Activated naive CD8-positive, alpha-beta T cell treated with anti-CD3 and anti-CD28 coated beads, Interleukin-2, amount 10 ng/mL, durations not matched to agents 7 days and 5 days (primary cell): Measurements from ENCODE around the gene ITPRIP. TPM values are rescaled to one million over a fixed set of nuclear protein-coding genes. Genes with fewer than 3 reads are reported as not detected.

Experiments used
- ATAC-seq: fragments of 150-1000 bp; cut with Tn5 transposase; one replicate; pipeline ENCODE4 v1.10.0; 2021; ENCODE audit warnings: low read depth, moderate library complexity
- POLR2A ChIA-PET: fragments of 350-600 bp; sonication (Branson Sonifier 250); formaldehyde crosslinking; loops from one replicate; lab custom pipeline; 2021; ENCODE audit warnings: antibody characterized with exemption; lab: Charles Lee
- DNase-seq: peaks from one replicate; pipeline ENCODE4 v3.0.0; 2021
- H3K27ac Mint-ChIP-seq: one replicate; pipeline ENCODE4 v1.8.0; 2022; ENCODE audit warnings: mild to moderate bottlenecking, mixed read lengths
- H3K27me3 Mint-ChIP-seq: one replicate; pipeline ENCODE4 v1.8.0; 2022; ENCODE audit warnings: mild to moderate bottlenecking, moderate library complexity, mixed read lengths
- H3K36me3 Mint-ChIP-seq: one replicate; pipeline ENCODE4 v1.8.0; 2021; ENCODE audit warnings: mild to moderate bottlenecking, mixed read lengths
- H3K4me1 Mint-ChIP-seq: one replicate; pipeline ENCODE4 v1.8.0; 2021; ENCODE audit warnings: mixed read lengths
- H3K4me3 Mint-ChIP-seq: one replicate; pipeline ENCODE4 v1.8.0; 2022; ENCODE audit warnings: mild to moderate bottlenecking, moderate library complexity, mixed read lengths
- H3K9me3 Mint-ChIP-seq: one replicate; pipeline ENCODE4 v1.8.0; 2021; ENCODE audit warnings: mixed read lengths
- total RNA-seq, 2 experiments: library from RNA; stranded (reverse); gene quantifications; one replicate each; pipeline ENCODE4 v1.2.3, GENCODE V29; 2021

ITPRIP gene
- total RNA-seq, 2 experiments from 2014 or later, result 24.7 to 25.4 TPM

DNA sequence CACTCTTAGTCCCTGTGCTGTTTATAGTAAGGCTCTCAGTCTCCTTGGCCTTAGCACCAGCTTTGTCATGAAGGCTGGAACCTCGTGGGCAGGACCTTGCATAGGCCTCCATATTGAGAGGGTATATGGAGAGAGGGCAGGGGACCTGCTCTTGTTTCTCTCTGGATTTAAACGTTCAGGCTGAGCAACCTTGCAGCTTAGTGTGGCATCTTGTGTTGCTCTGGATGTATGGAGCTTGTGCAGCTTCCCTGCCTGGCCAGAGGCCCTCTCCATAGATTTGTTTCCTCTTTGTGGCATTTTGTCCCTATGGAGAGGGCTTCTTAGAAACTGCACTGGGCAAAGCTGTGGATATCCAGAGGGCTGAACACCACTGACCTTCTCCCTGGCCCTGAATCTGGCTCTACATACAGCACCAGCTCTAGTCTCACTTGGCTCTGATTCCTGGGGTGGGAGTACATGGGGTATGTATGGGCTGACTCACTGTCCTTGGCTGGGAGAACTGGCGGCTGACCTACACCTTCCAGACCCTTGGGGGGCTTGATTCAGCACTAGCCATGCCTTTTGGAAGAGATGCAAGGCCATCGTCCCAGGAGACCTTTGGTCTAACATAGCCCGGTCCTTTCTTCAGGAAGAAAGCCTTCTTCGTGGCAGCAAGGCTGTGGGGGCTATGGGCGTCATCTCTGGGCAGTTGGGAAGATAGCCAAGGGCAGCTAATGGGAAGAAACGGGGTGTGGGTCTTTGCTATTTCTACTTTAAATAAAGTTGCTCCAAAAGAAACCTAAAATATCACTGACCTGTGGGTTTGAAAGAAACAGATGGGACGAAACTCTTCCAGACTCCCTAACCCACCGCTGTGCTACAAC, 30.5 kb downstream of the ITPRIP start:
- DNase-seq, result no peak
- ATAC-seq, result no peak
- POLR2A ChIA-PET, result interaction anchor here (1.2 to 4.3 kb wide), 6 partner anchors 14 to 46 kb away, joined by 3 to 40 read pairs (median 8); partner anchors contain the start of genes CFAP58 and ITPRIP
- Mint-ChIP-seq H3K27ac (peak overlapping the region; percentile 81), H3K4me1 (peaks cover 58% of the 10 kb centered on the region), H3K4me3 (peak overlapping the region; percentile 78), H3K36me3 (peaks cover 32% of the 10 kb centered on the region), H3K9me3 (peaks cover 7% of the 10 kb centered on the region), H3K27me3 (no peaks in the 10 kb centered on the region)

DNA sequence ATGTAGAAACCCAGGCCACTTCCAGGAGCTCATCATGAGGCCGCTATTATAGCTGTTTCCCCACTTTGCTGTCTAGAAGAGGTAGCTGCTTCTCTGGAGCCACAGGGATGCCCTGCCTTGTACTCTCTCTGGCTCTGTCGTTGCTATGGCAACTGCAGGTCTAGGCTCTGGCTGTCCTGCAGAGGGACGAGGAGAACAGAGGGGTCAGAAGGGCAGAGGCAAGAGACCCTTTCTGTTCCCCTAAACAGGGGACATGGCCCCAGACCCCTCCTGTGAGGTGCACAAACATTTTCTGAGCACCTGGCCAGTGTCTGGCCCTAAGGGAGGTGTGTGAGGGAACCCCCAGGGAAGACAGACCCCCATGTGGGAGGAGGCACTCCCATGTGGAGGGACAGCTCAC, 31.4 kb downstream of the ITPRIP start:
- Mint-ChIP-seq H3K27ac (no peak overlapping the region), H3K9me3 (peaks cover 10% of the 10 kb centered on the region), H3K36me3 (peaks cover 30% of the 10 kb centered on the region), H3K4me1 (peaks cover 51% of the 10 kb centered on the region), H3K27me3 (no peaks in the 10 kb centered on the region), H3K4me3 (no peak overlapping the region)
- POLR2A ChIA-PET, result interaction anchor here (1.2 to 4.3 kb wide), 7 partner anchors 15 to 47 kb away, joined by 3 to 40 read pairs (median 7); partner anchors contain the start of genes CFAP58 and ITPRIP
- DNase-seq (peak; percentile 18), ATAC-seq (no peak)

DNA sequence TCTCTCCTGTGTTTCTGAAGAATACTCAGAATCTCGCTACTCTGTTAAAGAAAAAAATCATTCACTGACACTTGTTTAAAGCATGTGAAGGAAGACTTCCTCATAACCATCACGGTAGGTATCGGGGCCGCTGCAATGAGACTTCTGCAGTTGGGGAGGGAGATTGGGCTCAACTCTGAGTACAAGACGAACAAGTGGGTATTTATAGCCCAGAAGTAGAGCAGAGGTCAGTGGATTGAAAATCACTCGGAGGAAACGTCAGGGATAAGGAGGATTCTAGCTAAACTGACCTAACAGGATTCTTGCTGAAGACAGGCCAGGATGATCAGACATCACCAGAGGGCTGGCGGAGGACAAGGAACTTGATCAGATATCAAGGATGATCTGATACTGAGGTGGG, 33.3 kb downstream of the ITPRIP start:
- DNase-seq, result no peak
- no peak overlapping the region for H3K4me3 Mint-ChIP-seq
- peak overlapping the region; percentile 42 for H3K27ac Mint-ChIP-seq
- peaks cover 61% of the 10 kb centered on the region for H3K4me1 Mint-ChIP-seq
- peaks cover 11% of the 10 kb centered on the region for H3K9me3 Mint-ChIP-seq
- H3K27me3 Mint-ChIP-seq, result peaks cover 3% of the 10 kb centered on the region
- POLR2A ChIA-PET, result interaction anchor here (0.8 to 4.3 kb wide), 5 partner anchors 17 to 49 kb away, joined by 3 to 40 read pairs (median 11); partner anchors contain the start of gene ITPRIP
- no peak for ATAC-seq
- peaks cover 21% of the 10 kb centered on the region for H3K36me3 Mint-ChIP-seq

DNA sequence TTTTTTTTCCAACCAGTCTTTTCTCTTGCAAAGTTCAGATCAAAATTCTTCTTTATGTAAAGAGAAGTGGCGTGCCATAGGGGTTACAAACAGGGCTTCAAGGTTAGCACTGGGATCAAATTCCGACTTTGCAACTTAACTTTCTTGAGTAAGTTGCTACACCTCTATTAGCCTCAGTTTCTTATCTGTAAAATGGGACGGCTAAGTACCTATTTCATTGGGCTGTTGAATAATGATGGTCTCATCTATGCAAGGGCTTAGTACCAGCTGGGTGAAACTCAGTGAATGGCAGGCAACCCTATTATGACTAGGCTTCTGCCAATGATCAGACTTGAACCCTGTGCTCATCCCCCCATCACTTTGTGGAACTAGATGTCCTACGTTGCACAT, 33.9 kb downstream of the ITPRIP start:
- Mint-ChIP-seq H3K27me3 (peaks cover 3% of the 10 kb centered on the region), H3K27ac (peak overlapping the region; percentile 32), H3K36me3 (peaks cover 19% of the 10 kb centered on the region), H3K9me3 (peaks cover 11% of the 10 kb centered on the region), H3K4me3 (no peak overlapping the region), H3K4me1 (peaks cover 61% of the 10 kb centered on the region)
- DNase-seq (no peak), ATAC-seq (no peak)
- POLR2A ChIA-PET, result interaction anchor here (0.8 to 4.3 kb wide), 4 partner anchors 17 to 49 kb away, joined by 4 to 19 read pairs (median 6); partner anchors contain the start of genes CFAP58 and ITPRIP

DNA sequence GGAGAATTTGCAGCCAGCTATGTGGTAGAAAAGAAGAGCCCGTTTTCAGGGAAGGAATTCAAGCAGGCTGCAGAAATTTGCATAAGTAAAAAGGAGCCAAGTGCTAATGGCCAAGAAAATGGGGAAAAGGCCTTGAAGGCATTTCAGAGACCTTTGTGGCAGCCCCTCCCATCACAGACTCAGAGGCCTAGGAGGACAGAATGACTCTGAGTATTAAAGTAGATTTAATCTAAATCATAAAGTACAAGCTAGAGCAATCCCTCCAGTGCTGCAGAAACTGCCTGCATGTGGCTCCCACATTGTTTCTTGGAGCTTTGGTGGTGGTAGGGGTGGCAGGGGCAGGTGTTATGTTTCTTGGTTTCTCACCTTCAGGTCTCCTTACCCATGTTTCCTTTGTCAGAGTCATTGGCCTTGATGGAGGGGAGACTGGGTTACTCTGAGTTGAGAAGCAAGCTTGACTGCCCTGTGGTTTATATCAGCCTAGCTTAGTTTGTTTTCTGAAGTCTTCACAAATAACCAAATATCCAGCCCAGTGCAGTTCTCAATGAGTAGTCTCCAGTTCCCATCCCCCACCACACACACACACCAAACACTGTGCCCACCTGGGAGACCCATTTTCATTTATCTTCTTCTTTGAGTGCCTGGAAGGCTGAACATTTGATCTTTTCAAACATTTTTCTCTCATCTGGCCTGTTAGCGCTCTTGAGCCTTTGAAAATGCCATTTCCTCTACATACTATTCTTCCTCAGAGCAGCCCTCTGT, 34.5 kb downstream of the ITPRIP start:
- POLR2A ChIA-PET, result interaction anchor here (0.8 to 2.0 kb wide), 3 partner anchors 20 to 50 kb away, joined by 4 to 6 read pairs (median 5); partner anchors contain the start of genes CFAP58 and ITPRIP
- H3K4me1 Mint-ChIP-seq, result peaks cover 57% of the 10 kb centered on the region
- H3K9me3 Mint-ChIP-seq, result peaks cover 11% of the 10 kb centered on the region
- ATAC-seq, result no peak
- DNase-seq, result no peak
- peaks cover 3% of the 10 kb centered on the region for H3K27me3 Mint-ChIP-seq
- H3K4me3 Mint-ChIP-seq, result no peak overlapping the region
- peaks cover 17% of the 10 kb centered on the region for H3K36me3 Mint-ChIP-seq
- H3K27ac Mint-ChIP-seq, result peak overlapping the region; percentile 32

DNA sequence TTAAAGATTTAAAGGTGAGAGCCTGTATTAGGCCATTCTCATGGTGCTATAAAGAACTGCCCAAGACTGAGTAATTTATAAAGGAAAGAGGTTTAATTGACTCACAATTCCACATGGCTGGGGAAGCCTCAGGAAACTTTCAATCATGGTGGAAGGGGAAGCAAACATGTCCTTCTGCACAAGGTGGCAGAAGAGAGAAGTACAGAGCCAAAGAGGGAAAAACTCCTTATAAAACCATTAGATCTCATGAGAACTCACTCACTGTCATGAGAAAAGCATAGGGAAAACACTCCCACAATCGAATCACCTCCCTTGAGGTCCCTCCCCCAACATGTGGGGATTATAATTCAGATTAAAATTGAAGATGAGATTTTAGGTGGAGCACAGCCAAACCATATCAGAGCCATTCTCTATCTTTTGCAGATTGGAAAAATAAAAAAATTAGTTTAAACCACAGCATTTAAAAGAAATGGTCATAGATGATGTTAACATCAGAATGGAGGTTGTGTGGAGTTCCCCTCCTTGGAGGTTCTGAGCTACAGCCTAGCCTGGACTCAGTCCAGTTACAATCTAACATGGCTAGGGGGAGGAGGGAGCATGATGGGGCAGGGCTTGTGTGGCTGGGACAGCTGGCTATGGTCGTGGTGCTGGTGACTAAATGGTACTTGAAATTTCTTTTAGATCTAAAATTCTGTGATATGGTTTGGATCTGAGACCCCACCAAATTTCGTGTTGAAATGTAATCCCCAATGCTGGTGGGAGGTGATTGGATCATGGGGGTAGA, 36.2 kb downstream of the ITPRIP start:
- peak overlapping the region; percentile 84 for H3K27ac Mint-ChIP-seq
- POLR2A ChIA-PET, result no interaction called here
- H3K27me3 Mint-ChIP-seq, result peaks cover 3% of the 10 kb centered on the region
- peaks cover 14% of the 10 kb centered on the region for H3K36me3 Mint-ChIP-seq
- ATAC-seq (no peak), DNase-seq (no peak)
- no peak overlapping the region for H3K4me3 Mint-ChIP-seq
- H3K9me3 Mint-ChIP-seq, result peaks cover 11% of the 10 kb centered on the region
- peaks cover 42% of the 10 kb centered on the region for H3K4me1 Mint-ChIP-seq

GRCh38 chr10:104300736-104301292, 37.5 kb downstream of the ITPRIP start:
- peaks cover 11% of the 10 kb centered on the region for H3K9me3 Mint-ChIP-seq
- peak; percentile 69 for ATAC-seq

DNA sequence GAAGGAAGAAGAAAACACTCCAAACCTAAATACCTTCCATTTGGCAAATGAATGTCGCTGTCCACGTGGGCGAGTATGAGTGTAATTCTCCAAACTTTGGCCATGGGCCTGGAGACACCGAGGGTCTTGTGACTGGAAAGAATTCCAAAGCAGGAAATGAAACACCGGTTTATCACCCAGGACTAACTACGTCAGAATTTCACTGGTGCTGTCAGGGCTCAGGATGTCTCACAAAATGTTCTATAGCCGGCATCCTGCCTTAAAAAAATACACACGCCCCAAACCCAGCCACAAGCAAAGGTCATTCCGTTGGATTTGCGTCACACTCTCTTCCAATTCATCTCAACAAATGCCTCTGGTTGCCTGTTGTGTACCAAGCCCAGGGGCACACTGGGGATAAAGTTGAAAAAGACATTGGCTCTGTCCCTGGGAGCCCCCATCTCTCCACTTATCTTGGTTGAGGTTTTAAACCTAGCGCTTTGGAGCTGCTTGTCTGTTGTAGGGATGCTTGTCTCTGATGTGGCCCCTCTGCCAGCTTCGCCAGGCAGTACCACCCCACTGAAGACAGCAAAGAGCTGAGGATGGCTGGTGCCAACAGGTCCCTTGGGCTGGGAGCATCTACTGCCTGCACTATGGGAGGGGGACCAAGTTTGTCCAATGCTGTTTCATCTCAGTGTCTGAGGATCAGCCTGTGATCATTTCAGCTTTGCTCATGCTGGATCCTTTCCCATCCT, 38.1 kb downstream of the ITPRIP start:
- Mint-ChIP-seq H3K4me3 (no peak overlapping the region), H3K4me1 (peaks cover 36% of the 10 kb centered on the region), H3K27me3 (peaks cover 4% of the 10 kb centered on the region), H3K36me3 (peaks cover 14% of the 10 kb centered on the region), H3K9me3 (peaks cover 11% of the 10 kb centered on the region), H3K27ac (peak overlapping the region; percentile 84)
- POLR2A ChIA-PET, result interaction anchor here (1.0 to 3.7 kb wide), 2 partner anchors 31 to 38 kb away, joined by 4 to 13 read pairs; partner anchors contain the start of genes GSTO2 and ITPRIP
- DNase-seq (no peak), ATAC-seq (no peak)

More at GRCh38 chr10:104300736-104301292, 37.5 kb downstream of the ITPRIP start:
- H3K4me3 Mint-ChIP-seq, result peak overlapping the region; percentile 51
- peak overlapping the region; percentile 84 for H3K27ac Mint-ChIP-seq
- H3K27me3 Mint-ChIP-seq, result peaks cover 4% of the 10 kb centered on the region
- peaks cover 14% of the 10 kb centered on the region for H3K36me3 Mint-ChIP-seq
- DNase-seq, result no peak
- POLR2A ChIA-PET, result interaction anchor here (1.0 to 3.7 kb wide), 2 partner anchors 32 to 38 kb away, joined by 4 to 13 read pairs; partner anchors contain the start of genes GSTO2 and ITPRIP
- H3K4me1 Mint-ChIP-seq, result peaks cover 39% of the 10 kb centered on the region

DNA sequence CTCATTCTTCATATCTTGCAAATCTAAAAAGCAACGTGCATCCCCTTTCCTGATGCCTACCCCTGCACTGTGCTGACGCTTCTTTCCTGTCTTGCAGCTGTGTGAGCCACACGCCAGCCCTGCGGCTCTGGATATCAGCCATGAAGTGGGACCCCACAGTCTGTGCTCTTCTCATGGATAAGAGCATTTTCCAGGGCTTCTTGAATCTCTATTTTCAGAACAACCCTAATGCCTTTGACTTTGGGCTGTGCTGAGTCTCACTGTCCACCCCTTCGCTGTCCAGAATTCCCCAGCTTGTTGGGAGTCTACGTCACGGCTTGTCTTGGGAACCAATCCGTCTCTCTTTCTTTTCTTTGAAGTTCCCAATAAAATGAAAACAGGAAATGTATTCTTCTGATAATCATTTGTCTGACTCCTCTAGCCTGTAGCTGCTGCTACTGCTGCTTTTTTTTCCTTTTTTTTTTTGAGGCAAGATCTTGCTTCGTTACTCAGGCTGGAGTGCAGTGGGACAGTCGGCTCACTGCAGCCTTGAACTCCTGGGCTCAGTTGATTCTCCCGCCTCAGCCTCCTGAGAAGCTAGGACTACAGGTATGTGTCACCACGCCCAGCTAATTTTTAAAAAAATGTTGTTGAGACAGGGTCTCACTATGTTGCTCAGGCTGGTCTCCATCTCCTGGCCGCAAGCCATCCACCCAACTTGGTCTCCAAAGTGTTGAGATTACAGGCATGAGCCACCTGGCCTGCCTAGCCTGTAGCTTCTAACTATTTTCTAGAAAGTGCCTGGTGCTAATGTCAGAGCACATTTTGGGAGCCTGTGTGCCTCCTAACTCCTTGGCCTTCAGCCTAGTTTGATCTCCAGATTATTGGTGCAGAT, 39.0 kb downstream of the ITPRIP start:
- H3K27me3 Mint-ChIP-seq, result peaks cover 9% of the 10 kb centered on the region
- no peak overlapping the region for H3K27ac Mint-ChIP-seq
- POLR2A ChIA-PET, result interaction anchor here (3.7 kb wide), 1 partner anchor 39 kb away, joined by 13 read pairs; the partner anchor contains the start of gene ITPRIP

GRCh38 chr10:104297697-104298660, 40.3 kb downstream of the ITPRIP start:
- Mint-ChIP-seq H3K4me3 (no peak overlapping the region), H3K27ac (no peak overlapping the region), H3K9me3 (peaks cover 4% of the 10 kb centered on the region), H3K27me3 (peaks cover 9% of the 10 kb centered on the region), H3K36me3 (peaks cover 4% of the 10 kb centered on the region), H3K4me1 (peaks cover 27% of the 10 kb centered on the region)
- peak; percentile 57 for DNase-seq
- no peak for ATAC-seq
- POLR2A ChIA-PET, result interaction anchor here (3.7 kb wide), 1 partner anchor 40 kb away, joined by 13 read pairs; the partner anchor contains the start of gene ITPRIP

More for the DNA sequence above, 39.0 kb downstream of the ITPRIP start:
- H3K36me3 Mint-ChIP-seq, result peaks cover 12% of the 10 kb centered on the region
- ATAC-seq, result no peak
- H3K4me1 Mint-ChIP-seq, result peaks cover 36% of the 10 kb centered on the region
- H3K9me3 Mint-ChIP-seq, result peaks cover 11% of the 10 kb centered on the region
- no peak overlapping the region for H3K4me3 Mint-ChIP-seq
- DNase-seq, result no peak
